HG02759 (cell line): ENCODE measurements around the gene S100A8.
"Not testable (repeated sequence)": the region's sequence is repeated elsewhere in the genome, so short reads cannot be mapped to it uniquely, and the experiment has no call there.

Source experiments
- ATAC-seq: cut with Tn5 transposase; IDR thresholded peaks from one replicate; pipeline ENCODE4 v1.9.1; 2021; ENCODE audit warnings: mild to moderate bottlenecking, moderate library complexity; ENCODE audit not compliant: unreplicated experiment

Gene S100A8

GRCh38 chr1:153417136-153417888 is 26.4 kb upstream of the S100A8 start:
- no peak for ATAC-seq

- ATAC-seq = no peak
Measured at GRCh38 chr1:153415850-153416570, 25.1 kb upstream of the S100A8 start, which contains the start of gene S100A7A. TSS of gene S100A7A (plus strand) at chr1:153416520. CDS start at chr1:153418083, 1,563 bp downstream.

GRCh38 chr1:153413961-153414360 is 23.1 kb upstream of the S100A8 start:
- not testable (repeated sequence) for ATAC-seq

- not testable (repeated sequence) for ATAC-seq
Measured at GRCh38 chr1:153407274-153407673, 16.4 kb upstream of the S100A8 start.

- ATAC-seq = not testable (repeated sequence)
Measured at GRCh38 chr1:153405825-153406599, 15.1 kb upstream of the S100A8 start.

GRCh38 chr1:153404768-153405167 is 13.9 kb upstream of the S100A8 start:
- ATAC-seq = no peak

- ATAC-seq = no peak
Measured at GRCh38 chr1:153404086-153404635, 13.3 kb upstream of the S100A8 start.

GRCh38 chr1:153403421-153404085 is 12.7 kb upstream of the S100A8 start:
- ATAC-seq = no peak

GRCh38 chr1:153402226-153402625 is 11.4 kb upstream of the S100A8 start:
- no peak for ATAC-seq

- ATAC-seq = no peak
Measured at GRCh38 chr1:153401461-153401860, 10.6 kb upstream of the S100A8 start.

GRCh38 chr1:153400244-153400643 is 9.4 kb upstream of the S100A8 start:
- ATAC-seq = no peak

GRCh38 chr1:153399401-153400055 is 8.7 kb upstream of the S100A8 start:
- ATAC-seq = no peak

GRCh38 chr1:153397924-153398651 is 7.2 kb upstream of the S100A8 start:
- ATAC-seq = no peak

GRCh38 chr1:153397051-153397923 is 6.4 kb upstream of the S100A8 start:
- ATAC-seq = no peak

GRCh38 chr1:153396461-153396860 is 5.6 kb upstream of the S100A8 start:
- ATAC-seq = no peak

- no peak for ATAC-seq
Measured at GRCh38 chr1:153395776-153396175, 4.9 kb upstream of the S100A8 start.

GRCh38 chr1:153395136-153395685 is 4.3 kb upstream of the S100A8 start:
- no peak for ATAC-seq

- no peak for ATAC-seq
Measured at GRCh38 chr1:153394391-153394790, 3.5 kb upstream of the S100A8 start.
